Neural cell (in vitro differentiated cells): ENCODE measurements around the gene ACVR1. TPM values are rescaled to one million over a fixed set of nuclear protein-coding genes. Genes with fewer than 3 reads are reported as not detected.

Experiments used
- H2AFZ ChIP-seq: fragments of 200-600, 300-800 bp; sonication (generic), shearing (Covaris generic); 2 replicates; pipeline ENCODE4 v1.6.0; 2014; ENCODE audit warnings: low read depth, mild to moderate bottlenecking, antibody characterized with exemption, low read length, moderate library complexity
- H3F3A ChIP-seq: fragments of 200-600 bp; shearing (Covaris generic); 2 replicates; pipeline ENCODE4 v1.6.1; 2016; ENCODE audit warnings: mild to moderate bottlenecking, moderate library complexity, mixed read lengths, antibody characterized with exemption, low read length; ENCODE audit not compliant: insufficient read depth, poor library complexity, severe bottlenecking
- H3K27ac ChIP-seq: fragments of 200-600, 300-800 bp; sonication (generic), shearing (Covaris generic); 2 replicates; pipeline ENCODE4 v1.5.1; 2014; ENCODE audit warnings: mild to moderate bottlenecking, low read length, moderate library complexity
- H3K27me3 ChIP-seq: fragments of 300-800, 200-600 bp; sonication (generic), shearing (Covaris generic); 2 replicates; pipeline ENCODE4 v1.6.0; 2014; ENCODE audit warnings: mild to moderate bottlenecking, low read depth, low read length, moderate library complexity; ENCODE audit not compliant: insufficient read depth
- H3K36me3 ChIP-seq: fragments of 300-800, 200-600 bp; sonication (generic), shearing (Covaris generic); 2 replicates; pipeline ENCODE4 v1.5.1; 2014; ENCODE audit warnings: mild to moderate bottlenecking, antibody characterized with exemption, low read length, moderate library complexity; ENCODE audit not compliant: insufficient read depth
- H3K4me2 ChIP-seq: fragments of 300-800, 200-600 bp; sonication (generic), shearing (Covaris generic); 2 replicates; pipeline ENCODE4 v1.6.0; 2014; ENCODE audit warnings: mild to moderate bottlenecking, low read length
- H3K4me3 ChIP-seq: fragments of 300-800, 200-600 bp; sonication (generic), shearing (Covaris generic); 2 replicates; pipeline ENCODE4 v1.5.1; 2014; ENCODE audit warnings: mild to moderate bottlenecking, low read length, moderate library complexity
- H3K79me2 ChIP-seq: fragments of 200-600 bp; shearing (Covaris generic); replicated peaks from 2 replicates; pipeline ENCODE4 v1.6.0; 2014; ENCODE audit warnings: mild to moderate bottlenecking, low read length, moderate library complexity; ENCODE audit not compliant: insufficient read depth
- H3K9ac ChIP-seq: fragments of 300-800, 200-600 bp; sonication (generic), shearing (Covaris generic); 2 replicates; pipeline ENCODE4 v1.6.1; 2016; ENCODE audit warnings: mild to moderate bottlenecking, low read length, mixed read lengths
- H3K9me2 ChIP-seq: fragments of 200-600 bp; shearing (Covaris generic); 2 replicates; pipeline ENCODE4 v1.6.1; 2016; ENCODE audit warnings: mild to moderate bottlenecking, low read length, mixed read lengths; ENCODE audit not compliant: insufficient read depth
- H3K9me3 ChIP-seq: fragments of 200-600, 300-800 bp; sonication (generic), shearing (Covaris generic); 2 replicates; pipeline ENCODE4 v1.6.1; 2016; ENCODE audit warnings: mild to moderate bottlenecking, mixed run types, low read length, moderate library complexity, mixed read lengths
- H4K20me1 ChIP-seq: fragments of 200-600 bp; shearing (Covaris generic); 2 replicates; pipeline ENCODE4 v1.6.1; 2016; ENCODE audit warnings: mild to moderate bottlenecking, mixed run types; ENCODE audit not compliant: insufficient read depth
- EP300 ChIP-seq: fragments of 450-650 bp; conservative IDR thresholded peaks from 2 replicates; pipeline ENCODE4 v1.6.1; 2014; ENCODE audit warnings: antibody characterized with exemption, mild to moderate bottlenecking, moderate library complexity; ENCODE audit not compliant: poor library complexity, severe bottlenecking
- EZH2 ChIP-seq: fragments of 200-600, 300-800 bp; shearing (Covaris generic), sonication (generic); IDR thresholded peaks from 2 replicates; pipeline ENCODE4 v1.6.1; 2014; ENCODE audit warnings: antibody characterized with exemption, low read length, borderline replicate concordance, mild to moderate bottlenecking; ENCODE audit not compliant: insufficient read depth, poor library complexity, severe bottlenecking
- MXI1 ChIP-seq: fragments of 450-650 bp; conservative IDR thresholded peaks from 2 replicates; pipeline ENCODE4 v1.6.1; 2014; ENCODE audit warnings: antibody characterized with exemption, mild to moderate bottlenecking; ENCODE audit not compliant: poor library complexity, severe bottlenecking
- POLR2AphosphoS5 ChIP-seq: IDR thresholded peaks from 2 replicates; pipeline ENCODE4 v1.6.1; 2012
- RAD21 ChIP-seq: fragments of 450-650 bp; conservative IDR thresholded peaks from 2 replicates; pipeline ENCODE4 v1.6.1; 2014; ENCODE audit warnings: antibody characterized with exemption, mild to moderate bottlenecking, moderate library complexity
- SMC3 ChIP-seq: fragments of 450-650 bp; conservative IDR thresholded peaks from 2 replicates; pipeline ENCODE4 v1.6.1; 2014; ENCODE audit warnings: antibody characterized with exemption, mild to moderate bottlenecking, moderate library complexity; ENCODE audit not compliant: poor library complexity
- TAF1 ChIP-seq: IDR thresholded peaks from 2 replicates; pipeline ENCODE4 v1.6.1; 2012; ENCODE audit warnings: low read depth
- polyA plus RNA-seq: library from polyadenylated mRNA; depleted of rRNA; stranded (reverse); fragments of >200 nt; gene quantifications from 2 replicates; pipeline ENCODE4 v1.2.3, GENCODE V29; 2014
- TF ChIP-seq, protein P1 (sequence below): IDR thresholded peaks from 2 replicates; pipeline ENCODE4 v1.6.1; 2012; ENCODE audit warnings: borderline replicate concordance
- TF ChIP-seq, protein P2 (sequence below): fragments of 450-650 bp; IDR thresholded peaks from 2 replicates; pipeline ENCODE4 v1.5.1; 2014; ENCODE audit warnings: antibody characterized with exemption, mild to moderate bottlenecking, moderate library complexity; ENCODE audit not compliant: poor library complexity, severe bottlenecking

The ACVR1 gene
- polyA plus RNA-seq, 1 donor from 2014 or later = 4.0 TPM

DNA sequence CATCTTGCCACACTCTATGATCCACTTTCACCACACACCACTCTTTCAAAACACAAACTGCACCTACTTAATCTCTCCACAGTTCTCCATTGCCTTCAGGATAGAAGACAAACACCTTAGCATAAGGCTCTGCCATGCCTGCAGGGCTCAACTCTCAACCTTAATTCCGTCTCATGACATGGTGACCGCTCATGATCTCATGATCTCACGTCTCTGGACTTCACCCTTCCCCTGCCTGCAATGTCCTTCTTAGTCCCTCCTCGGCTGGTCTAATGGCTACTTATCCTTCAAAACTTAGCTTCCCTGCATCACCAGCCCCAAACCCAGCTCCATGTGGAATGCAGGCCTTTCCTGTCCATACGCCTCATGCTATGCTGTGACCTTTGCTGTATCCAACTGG lies 85.3 kb downstream of the ACVR1 start:
- H3K79me2 ChIP-seq = no peaks in the 10 kb centered on the region
- no peak overlapping the region for H2AFZ ChIP-seq
- H3K27ac ChIP-seq = no peak overlapping the region
- no peaks in the 10 kb centered on the region for H3K9me2 ChIP-seq
- H4K20me1 ChIP-seq = no peaks in the 10 kb centered on the region
- no peaks in the 10 kb centered on the region for H3K36me3 ChIP-seq
- no peak overlapping the region for H3K4me2 ChIP-seq
- H3K4me3 ChIP-seq = no peak overlapping the region
- no peaks in the 10 kb centered on the region for H3K27me3 ChIP-seq
- no peaks in the 10 kb centered on the region for H3K9me3 ChIP-seq
- H3K9ac ChIP-seq = no peak overlapping the region
- TF ChIP-seq TAF1 (no peak), SMC3 (no peak), MXI1 (no peak), RAD21 (no peak), EP300 (no peak), EZH2 (no peak), POLR2AphosphoS5 (no peak)
- TF ChIP-seq, protein P1, sequence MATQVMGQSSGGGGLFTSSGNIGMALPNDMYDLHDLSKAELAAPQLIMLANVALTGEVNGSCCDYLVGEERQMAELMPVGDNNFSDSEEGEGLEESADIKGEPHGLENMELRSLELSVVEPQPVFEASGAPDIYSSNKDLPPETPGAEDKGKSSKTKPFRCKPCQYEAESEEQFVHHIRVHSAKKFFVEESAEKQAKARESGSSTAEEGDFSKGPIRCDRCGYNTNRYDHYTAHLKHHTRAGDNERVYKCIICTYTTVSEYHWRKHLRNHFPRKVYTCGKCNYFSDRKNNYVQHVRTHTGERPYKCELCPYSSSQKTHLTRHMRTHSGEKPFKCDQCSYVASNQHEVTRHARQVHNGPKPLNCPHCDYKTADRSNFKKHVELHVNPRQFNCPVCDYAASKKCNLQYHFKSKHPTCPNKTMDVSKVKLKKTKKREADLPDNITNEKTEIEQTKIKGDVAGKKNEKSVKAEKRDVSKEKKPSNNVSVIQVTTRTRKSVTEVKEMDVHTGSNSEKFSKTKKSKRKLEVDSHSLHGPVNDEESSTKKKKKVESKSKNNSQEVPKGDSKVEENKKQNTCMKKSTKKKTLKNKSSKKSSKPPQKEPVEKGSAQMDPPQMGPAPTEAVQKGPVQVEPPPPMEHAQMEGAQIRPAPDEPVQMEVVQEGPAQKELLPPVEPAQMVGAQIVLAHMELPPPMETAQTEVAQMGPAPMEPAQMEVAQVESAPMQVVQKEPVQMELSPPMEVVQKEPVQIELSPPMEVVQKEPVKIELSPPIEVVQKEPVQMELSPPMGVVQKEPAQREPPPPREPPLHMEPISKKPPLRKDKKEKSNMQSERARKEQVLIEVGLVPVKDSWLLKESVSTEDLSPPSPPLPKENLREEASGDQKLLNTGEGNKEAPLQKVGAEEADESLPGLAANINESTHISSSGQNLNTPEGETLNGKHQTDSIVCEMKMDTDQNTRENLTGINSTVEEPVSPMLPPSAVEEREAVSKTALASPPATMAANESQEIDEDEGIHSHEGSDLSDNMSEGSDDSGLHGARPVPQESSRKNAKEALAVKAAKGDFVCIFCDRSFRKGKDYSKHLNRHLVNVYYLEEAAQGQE = no peak
- TF ChIP-seq, protein P2, sequence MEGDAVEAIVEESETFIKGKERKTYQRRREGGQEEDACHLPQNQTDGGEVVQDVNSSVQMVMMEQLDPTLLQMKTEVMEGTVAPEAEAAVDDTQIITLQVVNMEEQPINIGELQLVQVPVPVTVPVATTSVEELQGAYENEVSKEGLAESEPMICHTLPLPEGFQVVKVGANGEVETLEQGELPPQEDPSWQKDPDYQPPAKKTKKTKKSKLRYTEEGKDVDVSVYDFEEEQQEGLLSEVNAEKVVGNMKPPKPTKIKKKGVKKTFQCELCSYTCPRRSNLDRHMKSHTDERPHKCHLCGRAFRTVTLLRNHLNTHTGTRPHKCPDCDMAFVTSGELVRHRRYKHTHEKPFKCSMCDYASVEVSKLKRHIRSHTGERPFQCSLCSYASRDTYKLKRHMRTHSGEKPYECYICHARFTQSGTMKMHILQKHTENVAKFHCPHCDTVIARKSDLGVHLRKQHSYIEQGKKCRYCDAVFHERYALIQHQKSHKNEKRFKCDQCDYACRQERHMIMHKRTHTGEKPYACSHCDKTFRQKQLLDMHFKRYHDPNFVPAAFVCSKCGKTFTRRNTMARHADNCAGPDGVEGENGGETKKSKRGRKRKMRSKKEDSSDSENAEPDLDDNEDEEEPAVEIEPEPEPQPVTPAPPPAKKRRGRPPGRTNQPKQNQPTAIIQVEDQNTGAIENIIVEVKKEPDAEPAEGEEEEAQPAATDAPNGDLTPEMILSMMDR = no peak
- no peaks in the 10 kb centered on the region for H3F3A ChIP-seq

DNA sequence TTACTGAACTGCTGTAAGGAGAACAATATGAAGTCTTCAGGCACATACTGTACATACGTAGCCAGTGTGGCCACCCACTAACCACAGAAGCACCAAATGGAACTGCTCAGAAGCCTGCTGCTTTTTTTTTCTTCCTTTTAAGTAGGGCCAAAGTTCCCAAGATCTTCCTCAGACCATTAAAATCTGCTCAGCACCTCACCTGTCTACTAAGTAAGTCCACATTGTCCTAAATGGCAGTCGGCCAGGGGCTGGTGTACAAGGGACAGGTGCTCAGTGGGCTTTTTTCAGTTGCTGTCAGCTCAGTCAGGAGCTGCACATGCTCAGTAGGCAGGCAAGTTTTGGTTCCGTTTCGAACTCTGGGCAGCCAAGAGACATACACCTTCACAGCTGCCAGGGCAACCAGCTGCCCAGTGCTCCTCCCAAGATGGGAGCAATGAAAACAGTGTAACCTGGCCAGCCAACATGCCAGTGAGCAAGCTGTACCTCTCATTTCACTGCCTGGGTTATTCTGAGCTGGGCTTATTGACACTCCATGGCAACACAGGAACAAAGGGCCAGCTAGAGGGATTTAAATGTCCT lies 86.1 kb downstream of the ACVR1 start:
- Histone ChIP-seq H4K20me1 (no peaks in the 10 kb centered on the region), H3K27ac (no peak overlapping the region)

More for the DNA sequence above, 86.1 kb downstream of the ACVR1 start:
- H3K36me3 ChIP-seq = no peaks in the 10 kb centered on the region
- no peaks in the 10 kb centered on the region for H3F3A ChIP-seq
- H3K9me2 ChIP-seq = no peaks in the 10 kb centered on the region
- no peaks in the 10 kb centered on the region for H3K27me3 ChIP-seq
- H3K4me3 ChIP-seq = no peak overlapping the region
- no peaks in the 10 kb centered on the region for H3K79me2 ChIP-seq
- TF ChIP-seq RAD21 = no peak
- no peak for TF ChIP-seq POLR2AphosphoS5
- TF ChIP-seq, protein P2 = no peak
- TF ChIP-seq MXI1 = no peak
- TF ChIP-seq TAF1 = no peak
- TF ChIP-seq, protein P1 = no peak
- TF ChIP-seq EZH2 = no peak
- TF ChIP-seq EP300 = no peak
- no peak for TF ChIP-seq SMC3
- no peak overlapping the region for H2AFZ ChIP-seq
- H3K4me2 ChIP-seq = no peak overlapping the region
- no peaks in the 10 kb centered on the region for H3K9me3 ChIP-seq
- no peak overlapping the region for H3K9ac ChIP-seq
